Kidney epithelial cell (primary cell): Measurements from ENCODE around the gene PTTG1IP. TPM values are rescaled to one million over a fixed set of nuclear protein-coding genes. Genes with fewer than 3 reads are reported as not detected.

Experiments
- DNase-seq: peaks from one replicate; pipeline ENCODE4 v3.0.0-alpha.2; 2010; ENCODE audit warnings: low read depth
- H3K27me3 ChIP-seq: 2 replicates; pipeline ENCODE4 v1.6.0; 2011; ENCODE audit warnings: low read length; ENCODE audit not compliant: control insufficient read depth, insufficient read depth
- H3K36me3 ChIP-seq: 2 replicates; pipeline ENCODE4 v1.5.1; 2011; ENCODE audit warnings: low read length; ENCODE audit not compliant: control insufficient read depth, insufficient read depth
- H3K4me3 ChIP-seq: 2 replicates; pipeline ENCODE4 v1.5.1; 2011; ENCODE audit warnings: low read depth, mild to moderate bottlenecking, control low read depth, low read length
- total RNA-seq: library from RNA; depleted of rRNA; stranded (reverse); fragments of >200 nt; gene quantifications from 2 replicates; pipeline ENCODE4 v1.2.3, GENCODE V29; 2015
- TF ChIP-seq, protein P1 (sequence below): IDR thresholded peaks from 2 replicates; pipeline ENCODE4 v1.5.1; 2011; ENCODE audit warnings: mild to moderate bottlenecking, moderate library complexity, low read length, control low read depth, inconsistent platforms; ENCODE audit not compliant: insufficient read depth, poor library complexity, severe bottlenecking

PTTG1IP gene
- total RNA-seq, 1 donor from 2014 or later: 538 TPM

DNA sequence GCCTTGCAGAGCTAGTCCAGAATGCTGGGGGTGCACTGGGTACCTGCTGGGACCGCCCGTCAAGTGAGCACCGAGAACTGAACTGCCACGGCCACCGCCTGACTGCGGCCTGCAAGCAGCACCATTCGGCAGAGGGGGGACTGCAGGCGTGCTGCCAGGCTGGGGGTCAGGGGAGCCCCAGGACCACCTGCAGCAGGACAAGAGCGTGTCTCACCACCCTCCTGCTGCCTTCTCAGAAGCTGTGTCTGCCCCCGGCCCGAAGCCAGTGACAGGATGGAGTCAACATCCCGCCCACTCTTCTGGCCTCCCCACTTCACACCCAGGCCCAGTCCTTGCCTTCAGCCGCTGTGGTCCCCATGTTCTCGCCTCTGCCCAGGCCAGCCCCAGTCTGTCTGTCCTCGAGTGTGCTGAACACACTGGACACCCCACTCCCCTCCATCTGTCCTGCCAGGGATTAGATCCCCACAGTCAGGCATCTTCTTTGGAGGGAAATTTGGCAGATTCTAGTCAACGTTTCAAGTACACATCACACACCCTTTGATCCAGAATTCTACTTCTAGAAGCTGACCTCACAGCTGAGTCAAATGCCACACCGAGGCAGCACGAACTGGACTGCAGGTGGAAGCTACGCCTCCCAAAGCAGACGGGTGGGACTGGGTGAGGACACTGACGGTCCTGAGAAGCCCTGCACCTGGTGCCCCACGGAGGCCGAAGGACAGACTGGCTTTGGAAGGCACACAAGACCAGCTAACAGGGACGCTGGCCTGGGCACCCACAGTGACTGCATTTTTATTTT lies 26.0 kb downstream of the PTTG1IP start:
- TF ChIP-seq, protein P1, sequence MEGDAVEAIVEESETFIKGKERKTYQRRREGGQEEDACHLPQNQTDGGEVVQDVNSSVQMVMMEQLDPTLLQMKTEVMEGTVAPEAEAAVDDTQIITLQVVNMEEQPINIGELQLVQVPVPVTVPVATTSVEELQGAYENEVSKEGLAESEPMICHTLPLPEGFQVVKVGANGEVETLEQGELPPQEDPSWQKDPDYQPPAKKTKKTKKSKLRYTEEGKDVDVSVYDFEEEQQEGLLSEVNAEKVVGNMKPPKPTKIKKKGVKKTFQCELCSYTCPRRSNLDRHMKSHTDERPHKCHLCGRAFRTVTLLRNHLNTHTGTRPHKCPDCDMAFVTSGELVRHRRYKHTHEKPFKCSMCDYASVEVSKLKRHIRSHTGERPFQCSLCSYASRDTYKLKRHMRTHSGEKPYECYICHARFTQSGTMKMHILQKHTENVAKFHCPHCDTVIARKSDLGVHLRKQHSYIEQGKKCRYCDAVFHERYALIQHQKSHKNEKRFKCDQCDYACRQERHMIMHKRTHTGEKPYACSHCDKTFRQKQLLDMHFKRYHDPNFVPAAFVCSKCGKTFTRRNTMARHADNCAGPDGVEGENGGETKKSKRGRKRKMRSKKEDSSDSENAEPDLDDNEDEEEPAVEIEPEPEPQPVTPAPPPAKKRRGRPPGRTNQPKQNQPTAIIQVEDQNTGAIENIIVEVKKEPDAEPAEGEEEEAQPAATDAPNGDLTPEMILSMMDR: no peak
- peaks cover 6% of the 10 kb centered on the region for H3K36me3 ChIP-seq
- no peak overlapping the region for H3K4me3 ChIP-seq
- peaks cover 14% of the 10 kb centered on the region for H3K27me3 ChIP-seq
- no peak for DNase-seq

DNA sequence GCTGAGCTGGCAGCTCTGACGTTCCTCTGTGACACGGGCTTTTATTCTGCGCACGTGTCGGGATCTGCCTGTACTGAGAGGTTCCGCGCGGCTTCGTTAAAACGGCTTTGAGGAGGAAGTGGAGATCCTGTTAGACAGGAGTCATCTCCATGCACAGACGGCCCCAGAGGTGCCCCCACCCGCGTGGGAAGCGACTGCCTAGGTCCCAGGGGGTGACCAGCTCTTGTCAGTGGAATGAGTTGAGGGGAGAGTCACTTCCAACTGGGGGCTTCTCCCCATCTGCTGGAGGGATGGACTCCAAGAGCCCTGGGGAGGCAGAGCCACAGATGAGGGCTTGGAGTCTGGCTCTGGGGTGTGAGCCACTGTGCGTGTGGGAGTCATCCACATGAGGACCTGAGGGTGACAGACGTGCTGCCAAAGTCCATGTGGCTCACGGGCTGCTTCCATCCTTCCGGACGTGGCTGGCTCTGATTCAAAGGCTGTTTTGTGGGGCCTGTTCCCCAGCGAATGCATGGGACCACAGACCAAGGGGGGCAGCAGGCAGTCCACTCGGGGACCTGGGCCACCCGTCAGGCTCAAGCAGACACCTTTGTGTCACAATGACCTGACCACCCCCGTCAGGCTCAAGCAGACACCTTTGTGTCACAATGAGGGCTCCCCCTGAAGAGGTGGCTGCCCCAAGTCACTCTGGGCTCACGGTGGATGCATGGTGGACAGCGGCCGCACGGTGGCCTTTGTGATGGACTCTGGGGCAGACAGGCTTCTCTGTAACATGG lies 26.8 kb downstream of the PTTG1IP start:
- Histone ChIP-seq H3K4me3 (no peak overlapping the region), H3K27me3 (peaks cover 16% of the 10 kb centered on the region), H3K36me3 (peaks cover 6% of the 10 kb centered on the region)
- TF ChIP-seq, protein P1: no peak
- DNase-seq: no peak

DNA sequence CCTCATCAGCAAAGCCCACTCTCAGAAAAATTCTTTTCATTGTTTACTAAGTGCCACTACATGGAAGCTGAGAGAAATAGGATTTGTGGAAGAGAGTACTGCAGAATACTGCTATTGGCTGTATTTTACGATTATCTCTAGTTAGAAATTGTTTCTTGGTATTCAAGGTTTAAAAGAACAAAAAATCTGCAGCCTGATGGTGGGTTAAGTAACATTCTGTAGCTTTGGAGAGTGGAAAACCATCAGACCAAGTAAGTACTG lies 27.3 kb downstream of the PTTG1IP start:
- Histone ChIP-seq H3K4me3 (no peak overlapping the region), H3K27me3 (peaks cover 19% of the 10 kb centered on the region), H3K36me3 (peaks cover 6% of the 10 kb centered on the region)
- TF ChIP-seq, protein P1: no peak
- no peak for DNase-seq

DNA sequence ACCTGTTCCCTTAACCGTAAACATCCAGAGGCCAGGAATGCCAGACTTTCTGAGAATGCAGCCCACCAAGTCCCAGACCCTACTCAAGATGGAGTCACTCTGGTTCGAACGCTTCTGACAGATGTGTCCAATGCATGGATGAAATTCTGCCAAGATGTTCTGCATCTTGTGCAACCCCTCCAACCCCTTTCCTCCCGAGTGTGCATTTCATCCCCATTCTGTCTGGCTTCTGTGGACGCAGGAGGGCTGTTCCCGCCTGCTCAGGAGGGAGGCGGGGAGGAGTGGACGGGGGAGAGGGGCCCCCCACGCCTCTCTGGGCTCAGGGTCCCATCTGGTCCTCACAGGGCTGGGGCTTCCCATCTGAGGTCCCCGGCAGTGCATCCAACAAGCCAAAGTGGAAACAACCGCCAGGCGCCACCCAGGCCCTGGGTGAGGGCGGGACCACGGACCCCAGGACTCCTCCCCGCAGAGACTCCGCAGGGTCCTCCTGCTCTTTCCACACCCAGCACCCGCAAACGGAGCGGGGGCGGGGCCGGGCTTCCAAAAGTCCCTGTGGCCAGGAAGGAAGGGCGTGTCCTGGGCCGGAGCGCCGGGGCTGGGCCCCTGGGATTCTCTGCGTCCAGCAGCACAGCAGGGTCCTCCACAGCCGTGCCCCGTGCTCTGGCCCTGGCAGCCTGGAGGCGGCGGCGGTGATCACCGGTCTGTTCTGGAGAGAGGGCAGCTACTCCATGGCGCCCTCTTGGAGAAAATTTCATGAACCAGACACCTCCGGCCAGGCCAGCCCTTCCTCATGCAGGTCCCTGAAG lies 27.9 kb downstream of the PTTG1IP start:
- Histone ChIP-seq H3K4me3 (peak overlapping the region; percentile 6), H3K36me3 (peaks cover 6% of the 10 kb centered on the region), H3K27me3 (peaks cover 24% of the 10 kb centered on the region)
- TF ChIP-seq, protein P1: peak; percentile 55
- no peak for DNase-seq

DNA sequence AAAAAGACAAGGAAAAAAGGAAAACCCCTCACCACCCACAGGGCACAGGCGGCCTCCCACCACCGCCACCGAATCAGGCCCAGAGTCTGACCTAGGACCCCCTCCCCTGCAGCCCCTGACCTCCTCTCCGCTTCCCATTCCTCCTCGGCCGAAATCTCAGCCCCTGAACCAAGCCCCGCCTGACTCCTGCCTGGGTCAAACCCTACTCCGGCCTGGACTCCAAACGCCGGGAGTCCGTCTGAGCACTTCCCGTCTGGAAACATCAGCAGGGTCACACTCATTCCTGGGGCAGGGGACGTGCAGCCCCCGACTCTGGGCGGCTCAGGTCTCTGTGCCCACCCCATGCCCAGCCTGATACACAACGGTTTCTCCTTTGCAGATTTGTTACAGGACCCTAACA lies 29.2 kb downstream of the PTTG1IP start:
- H3K27me3 ChIP-seq: peaks cover 24% of the 10 kb centered on the region
- H3K36me3 ChIP-seq: peaks cover 1% of the 10 kb centered on the region
- TF ChIP-seq, protein P1: no peak
- no peak for DNase-seq
- H3K4me3 ChIP-seq: no peak overlapping the region
